HK-2 (cell line): ENCODE measurements around the gene ENKUR.
A peak's percentile ranks its signal among the peaks of the same experiment; 100 is the strongest.
"Not testable (repeated sequence)": the region's sequence is repeated elsewhere in the genome, so short reads cannot be mapped to it uniquely, and the experiment has no call there.

Experiments used
- DNase-seq: peaks from one replicate; pipeline ENCODE4 v3.0.0-alpha.2; 2018; ENCODE audit not compliant: unreplicated experiment

Gene ENKUR

DNA sequence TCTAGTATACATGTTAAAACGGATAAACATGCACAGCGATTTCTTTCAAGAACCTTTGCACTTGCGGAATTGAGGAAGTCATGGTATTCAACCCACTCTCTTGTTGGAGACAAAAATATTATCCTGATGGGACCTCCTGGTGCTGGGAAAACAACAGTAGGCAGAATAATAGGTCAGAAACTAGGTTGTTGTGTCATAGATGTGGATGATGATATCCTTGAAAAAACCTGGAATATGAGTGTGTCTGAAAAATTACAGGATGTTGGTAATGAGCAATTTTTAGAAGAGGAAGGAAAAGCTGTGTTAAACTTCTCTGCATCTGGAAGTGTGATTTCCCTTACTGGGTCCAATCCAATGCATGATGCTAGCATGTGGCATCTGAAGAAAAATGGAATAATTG is 7.3 kb upstream of the ENKUR start:
- DNase-seq: no peak

DNA sequence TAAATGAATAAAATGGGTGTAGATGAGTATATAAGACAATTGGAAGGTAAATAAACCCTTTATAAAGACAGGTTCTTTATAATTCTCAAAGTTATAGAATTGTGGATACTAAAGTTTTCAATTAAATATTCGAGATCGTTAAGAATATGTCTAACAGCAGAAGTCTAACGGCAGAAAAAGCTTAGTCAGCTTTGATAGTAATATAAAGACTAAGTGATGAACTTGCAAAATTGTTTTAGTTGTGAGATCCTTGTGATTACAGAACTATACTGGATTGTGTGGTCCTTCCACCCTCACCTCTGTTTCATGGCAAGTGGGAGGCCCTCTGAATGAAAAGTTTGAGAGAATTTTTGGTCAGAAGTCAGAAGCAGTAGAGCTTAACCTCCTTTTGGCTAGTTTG is 2.7 kb upstream of the ENKUR start:
- no peak for DNase-seq

DNA sequence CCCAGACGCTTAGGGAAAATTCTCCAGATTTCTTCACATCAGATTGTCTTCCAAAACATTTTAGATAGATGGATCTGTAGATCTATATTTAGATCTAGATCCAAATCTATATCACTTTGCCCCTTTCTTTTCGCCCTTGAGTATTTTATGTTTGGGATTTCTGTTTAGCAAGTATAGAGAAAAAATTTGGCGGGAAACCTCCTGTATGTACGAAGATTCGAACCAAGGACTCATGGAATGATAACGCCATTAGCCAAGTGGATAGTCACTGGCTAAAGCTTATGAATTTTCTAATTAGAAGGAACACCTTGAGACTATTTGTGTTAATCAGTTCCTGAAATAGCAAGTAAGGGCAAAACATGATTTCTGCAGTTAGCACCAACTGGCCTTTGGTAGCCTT is 1.7 kb upstream of the ENKUR start:
- DNase-seq: no peak

DNA sequence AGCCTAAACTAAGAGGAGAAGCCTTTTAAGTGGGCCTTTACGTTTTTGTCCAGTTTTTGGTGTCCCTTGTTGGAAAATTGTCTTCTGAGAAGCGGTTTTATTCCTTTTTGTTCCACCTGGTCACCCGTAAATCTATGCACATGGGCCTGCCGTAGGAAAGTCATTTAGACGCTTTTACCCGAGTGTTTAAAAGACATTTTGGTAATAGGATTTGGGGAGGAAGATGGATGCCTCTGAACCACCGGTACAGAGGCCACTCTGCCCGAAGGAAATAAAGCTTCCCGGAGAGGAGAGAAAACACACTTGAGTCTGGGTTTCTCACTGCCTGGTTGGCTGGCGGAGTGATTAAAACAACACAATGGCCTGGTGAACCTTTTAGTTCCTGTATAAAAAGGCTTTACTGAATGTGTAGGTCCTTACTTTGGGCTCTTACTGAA is 1.2 kb upstream of the ENKUR start:
- DNase-seq: peak; percentile 24

DNA sequence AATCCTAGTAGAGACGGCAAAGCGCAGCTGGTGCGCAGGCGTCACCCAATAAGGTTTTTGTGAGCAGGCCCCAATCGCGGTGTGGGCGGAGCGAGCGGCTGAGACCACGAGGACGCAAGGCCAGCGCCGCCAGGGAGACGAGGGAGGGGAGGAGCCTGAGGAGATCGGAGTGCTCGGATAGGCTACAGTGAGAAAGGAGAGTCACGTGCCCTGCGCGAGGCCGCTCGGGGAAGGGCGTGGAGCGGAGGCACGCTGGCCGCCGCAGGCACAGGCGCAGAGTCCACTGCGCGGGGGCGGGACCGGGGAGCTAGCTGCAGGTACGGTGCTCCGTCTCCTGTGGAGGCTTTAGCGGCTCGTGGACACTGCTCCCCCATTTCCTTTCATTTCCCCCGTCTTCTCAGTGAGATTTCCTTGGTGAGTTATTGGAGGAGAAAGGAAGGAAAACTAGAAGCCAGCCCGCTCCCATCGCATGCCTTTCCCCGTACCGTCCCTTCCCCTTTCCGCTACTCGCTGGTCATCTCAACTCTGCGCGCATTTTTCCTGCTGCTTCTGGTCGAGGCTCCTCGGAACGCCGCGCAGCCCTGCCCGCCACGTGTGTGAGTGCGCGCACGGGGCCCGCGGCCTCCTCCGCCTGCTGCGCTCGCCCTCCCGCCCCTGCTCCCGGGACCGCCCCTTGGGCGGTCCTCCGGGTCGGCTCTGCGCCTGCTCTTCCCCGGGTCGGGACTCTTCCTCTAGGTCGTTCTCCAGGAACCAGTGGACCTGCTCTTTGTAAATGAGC is 607 bp upstream of the ENKUR start, which contains the start of gene THNSL1:
Gene THNSL1 (plus strand): TSS at position 237 of the 778 bp plus-strand sequence. CDS start 6,612 bp downstream, outside the sequence.
- peak; percentile 93 for DNase-seq

DNA sequence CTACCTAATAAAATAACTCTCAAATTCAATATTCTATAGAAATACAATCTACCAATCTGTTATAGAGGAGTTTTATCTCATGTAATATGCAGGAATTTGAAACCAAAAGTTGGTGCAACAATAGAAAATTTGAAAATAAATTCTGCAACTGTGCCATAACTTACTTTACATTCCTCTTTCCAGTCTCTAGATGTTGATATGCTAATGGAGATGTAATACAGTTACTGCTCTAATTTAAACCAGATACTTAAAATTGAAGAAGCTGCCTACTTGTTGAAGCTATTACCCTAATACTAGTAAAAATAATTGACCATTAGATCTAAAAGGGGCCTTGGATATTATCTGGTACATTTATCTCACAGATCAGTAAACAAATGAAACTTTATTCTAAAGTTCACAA is 1.4 kb downstream of the ENKUR start:
- no peak for DNase-seq

DNA sequence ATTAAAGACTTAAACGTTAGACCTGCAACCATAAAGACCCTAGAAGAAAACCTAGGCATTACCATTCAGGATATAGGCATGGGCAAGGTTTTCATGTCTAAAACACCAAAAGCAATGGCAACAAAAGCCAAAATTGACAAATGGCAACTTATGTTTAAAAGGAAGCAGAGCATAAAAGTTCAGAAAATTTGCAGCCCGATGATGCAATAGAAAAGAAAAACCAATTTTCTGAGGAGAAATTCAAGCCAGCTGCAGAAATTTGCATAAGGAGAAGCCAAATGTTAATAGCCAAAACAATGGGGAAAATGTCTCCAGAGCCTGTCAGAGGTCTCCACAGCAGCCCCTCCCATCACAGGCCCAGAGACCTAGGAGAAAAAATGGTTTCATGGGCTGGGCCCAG is 4.4 kb downstream of the ENKUR start:
- DNase-seq: not testable (repeated sequence)

DNA sequence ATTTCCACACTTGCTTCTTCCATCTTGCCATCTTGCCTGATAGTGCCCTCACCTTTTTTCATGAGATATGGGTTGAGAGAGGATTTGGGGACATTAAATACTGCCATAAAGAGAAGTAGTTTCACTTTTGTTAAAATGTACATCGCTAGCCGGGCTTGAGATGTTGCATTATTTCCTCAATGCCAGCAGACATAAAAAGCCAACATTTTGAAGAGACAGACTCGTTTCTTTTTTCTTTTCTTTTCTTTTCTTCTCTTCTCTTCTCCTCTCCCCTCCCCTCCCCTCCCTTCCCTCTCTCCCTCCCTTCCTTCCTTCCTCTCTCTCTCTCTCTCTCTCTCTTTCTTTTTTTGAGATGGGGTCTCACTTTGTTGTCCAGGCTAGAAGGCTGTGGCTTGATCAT is 17.9 kb downstream of the ENKUR start:
- no peak for DNase-seq

DNA sequence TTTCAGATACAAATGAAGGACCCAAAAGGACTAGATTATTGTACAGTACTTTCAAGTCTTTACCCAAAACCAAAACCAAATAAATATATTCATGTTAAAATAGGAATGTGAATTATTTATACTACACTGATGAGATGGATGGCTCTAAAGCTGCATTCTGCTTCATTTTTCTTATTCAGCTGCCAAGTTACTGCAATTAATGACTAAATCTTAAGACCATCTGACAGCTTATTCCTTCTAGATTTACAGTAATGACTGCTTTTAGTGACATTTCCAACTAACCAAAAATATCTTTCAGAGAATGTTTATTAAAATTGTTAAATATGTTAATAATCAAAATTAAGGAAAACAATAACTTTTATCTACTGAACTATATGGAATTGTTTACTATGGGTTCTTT is 20.9 kb downstream of the ENKUR start:
- no peak for DNase-seq

DNA sequence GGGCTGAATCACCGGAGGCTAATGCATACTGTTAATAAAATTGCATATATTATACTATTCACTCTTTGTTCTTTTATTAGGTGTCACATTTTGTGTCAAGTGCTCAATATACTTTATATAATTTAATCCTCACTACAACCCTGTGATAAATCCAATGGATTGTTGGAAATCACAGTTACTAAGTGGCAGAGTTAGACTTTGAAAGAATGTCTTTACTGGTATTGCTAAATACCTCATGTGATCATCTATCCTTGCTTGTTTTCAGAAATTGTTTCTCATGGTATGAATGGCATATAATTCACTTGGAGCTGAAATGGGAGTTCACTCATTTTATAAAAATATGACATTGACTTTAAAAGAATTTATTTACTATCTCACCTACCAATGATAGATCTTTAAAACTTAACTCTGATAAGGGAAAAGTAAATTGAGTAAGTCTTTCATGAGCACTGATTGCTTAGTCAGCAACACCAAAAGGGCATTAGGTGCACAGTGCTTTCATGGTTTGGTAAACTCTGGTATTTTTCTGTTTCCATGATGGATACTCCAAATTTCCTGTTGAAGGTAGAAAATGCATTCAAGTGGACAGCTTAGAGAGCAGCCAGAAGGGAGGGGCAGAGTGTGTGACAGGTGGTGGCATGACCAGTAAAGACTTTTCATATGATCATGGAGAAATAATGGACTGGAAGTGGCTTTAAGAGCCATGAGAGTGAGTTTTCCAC is 22.6 kb downstream of the ENKUR start:
- DNase-seq: no peak

DNA sequence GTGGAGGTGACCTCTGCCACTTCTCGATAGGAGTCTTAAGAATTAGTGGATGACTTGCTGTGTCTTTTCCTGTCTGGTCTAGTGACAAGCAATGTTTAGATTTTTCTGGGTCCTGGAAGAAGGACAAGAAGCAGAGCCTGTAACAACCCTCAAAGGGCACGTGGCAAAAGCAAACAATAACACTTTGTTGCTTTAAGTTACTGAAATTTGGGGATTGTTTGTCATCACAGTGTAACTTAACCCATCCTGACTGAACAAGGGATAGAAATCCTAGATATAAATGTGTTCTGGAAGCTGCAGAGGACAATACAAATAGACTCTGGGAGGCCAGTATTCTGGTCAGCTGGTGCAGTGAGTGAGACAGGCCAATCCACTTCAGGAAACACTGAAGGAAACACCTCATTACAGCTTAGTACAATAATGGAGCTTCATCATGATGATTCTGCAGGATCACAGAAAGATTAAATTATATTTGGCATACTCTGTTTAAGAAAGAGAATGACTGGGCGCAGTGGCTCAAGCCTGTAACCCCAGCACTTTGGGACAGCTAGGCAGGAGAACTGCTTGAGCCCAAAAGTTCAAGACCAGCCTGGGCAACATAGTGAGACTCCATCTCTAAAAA is 23.3 kb downstream of the ENKUR start:
- no peak for DNase-seq

DNA sequence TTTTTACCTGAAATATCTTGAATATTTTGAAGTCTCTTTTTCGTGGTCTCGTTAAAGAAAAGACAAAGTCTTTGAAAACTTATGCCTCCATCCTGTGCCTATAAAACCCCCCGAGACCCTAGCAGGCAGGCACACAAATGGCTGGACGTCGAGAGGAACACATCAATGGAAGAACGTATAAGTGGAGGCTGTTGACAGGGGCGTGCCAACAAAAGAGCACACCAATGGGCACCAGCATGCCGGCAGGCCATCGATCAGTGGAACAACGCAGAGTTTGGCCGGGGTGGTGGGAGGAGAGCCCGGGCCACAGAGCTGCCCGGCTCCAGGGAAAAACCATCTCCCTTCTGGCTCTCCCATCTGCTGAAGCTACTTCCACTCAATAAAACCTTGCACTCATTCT is 24.7 kb downstream of the ENKUR start:
- no peak for DNase-seq

DNA sequence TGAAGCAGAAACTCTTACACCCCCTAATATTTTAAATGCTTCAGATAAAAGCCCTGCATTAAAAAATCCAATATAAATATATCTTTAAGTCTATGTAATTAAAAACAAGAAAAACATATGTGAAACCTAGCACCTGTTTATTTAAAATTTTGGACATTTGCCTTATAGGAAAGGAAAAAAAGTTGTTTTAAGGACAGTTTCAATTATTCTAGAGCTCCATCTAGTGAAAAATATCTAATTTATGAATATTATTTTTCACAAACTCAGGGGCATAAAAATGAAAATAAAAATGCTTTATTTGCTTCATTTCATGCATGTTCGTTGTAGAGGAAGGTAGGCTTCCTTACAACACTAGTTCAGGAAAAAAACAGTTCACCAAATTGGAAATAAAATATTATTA is 26.1 kb downstream of the ENKUR start:
- DNase-seq: no peak

DNA sequence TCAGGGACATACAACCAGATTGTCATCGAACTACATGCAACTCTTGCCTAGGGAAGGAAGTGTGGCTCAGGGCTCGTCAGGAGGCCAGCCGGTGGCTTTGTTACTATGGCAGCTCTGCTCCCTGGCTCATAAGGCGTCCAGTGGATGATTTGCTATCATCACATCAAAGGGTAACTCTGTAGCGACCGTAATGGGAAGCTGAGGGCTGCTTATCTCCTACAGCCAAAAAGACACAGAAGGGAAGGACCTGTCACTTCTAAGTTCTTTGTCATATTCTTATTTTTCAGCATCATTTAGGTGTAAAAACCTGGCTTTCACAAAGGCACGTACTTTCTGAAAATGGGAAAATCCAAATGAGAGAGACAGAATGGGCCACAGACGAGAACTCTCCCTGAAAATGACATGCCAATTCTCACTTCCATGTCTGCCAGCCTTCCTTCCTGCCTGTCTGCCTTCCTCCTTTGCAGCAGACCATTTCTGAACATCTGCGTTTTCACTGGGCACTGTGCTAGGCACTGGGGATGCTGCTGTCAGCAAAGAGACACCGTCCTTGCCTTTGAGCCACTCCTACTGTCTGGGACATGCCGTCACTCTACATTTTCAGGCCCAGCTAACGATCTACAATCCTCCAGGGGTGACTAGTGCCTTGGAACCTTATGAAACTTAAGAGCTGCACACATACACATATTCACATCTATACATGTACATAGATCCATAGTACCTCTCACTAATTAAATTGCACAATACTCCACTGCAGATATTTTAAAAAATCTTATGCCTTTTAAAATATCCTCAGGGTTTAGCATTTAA is 26.9 kb downstream of the ENKUR start:
- DNase-seq: no peak

DNA sequence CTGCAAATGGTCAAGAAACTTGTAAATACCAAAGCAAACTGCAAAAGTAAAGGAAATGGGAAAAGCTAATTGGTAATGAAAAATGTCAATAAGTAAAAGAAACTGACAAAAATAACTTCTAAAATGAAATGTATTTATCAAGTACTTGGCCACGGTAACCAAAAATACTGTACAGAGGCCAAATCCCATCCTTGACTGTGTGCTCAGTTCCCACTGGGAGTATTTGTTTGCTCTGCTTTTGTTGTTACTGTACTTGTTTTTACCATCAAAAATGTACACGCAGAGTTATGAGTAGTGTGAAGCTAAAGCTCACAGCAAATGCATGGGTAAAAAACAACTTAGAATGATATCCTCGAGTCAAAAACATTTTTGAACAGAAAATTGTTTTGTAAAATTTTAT is 31.1 kb downstream of the ENKUR start:
- DNase-seq: no peak

DNA sequence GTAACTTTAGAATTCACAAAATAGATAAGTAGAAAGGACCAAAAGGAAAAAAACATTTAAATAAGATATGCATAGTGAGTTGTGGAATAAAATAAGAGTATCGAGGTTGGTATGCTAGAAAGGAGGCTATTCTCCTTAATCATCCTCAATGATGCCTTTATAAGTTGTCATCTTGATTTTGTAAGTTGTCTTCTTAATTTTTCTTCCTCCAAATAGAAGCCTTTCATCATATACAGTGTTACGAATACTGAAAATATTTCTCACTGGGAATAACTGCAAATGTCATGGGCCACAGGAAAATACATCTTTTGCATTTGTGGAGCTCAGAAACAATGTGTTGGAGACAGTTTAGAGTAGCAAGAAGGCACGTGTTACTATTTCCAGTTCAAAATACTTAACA is 32.0 kb downstream of the ENKUR start:
- no peak for DNase-seq

DNA sequence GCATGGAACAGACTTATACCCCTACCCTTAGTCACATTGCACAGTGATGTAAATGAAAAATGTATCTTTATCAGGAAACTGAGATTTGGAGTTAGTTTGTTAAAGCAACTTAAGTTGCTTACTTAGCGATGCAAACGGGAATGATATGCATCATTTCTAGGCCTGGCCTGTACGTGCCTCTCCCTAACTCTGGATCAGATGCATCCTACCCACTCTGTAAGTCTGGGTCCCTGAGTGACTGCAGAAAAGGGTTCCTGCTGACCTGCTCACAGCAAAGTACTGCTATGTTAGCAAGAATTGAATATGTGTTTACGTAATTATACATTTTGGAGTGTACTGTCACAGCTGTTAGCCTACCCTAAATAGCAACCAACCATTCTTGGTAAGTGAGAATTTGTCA is 32.8 kb downstream of the ENKUR start:
- DNase-seq: no peak

DNA sequence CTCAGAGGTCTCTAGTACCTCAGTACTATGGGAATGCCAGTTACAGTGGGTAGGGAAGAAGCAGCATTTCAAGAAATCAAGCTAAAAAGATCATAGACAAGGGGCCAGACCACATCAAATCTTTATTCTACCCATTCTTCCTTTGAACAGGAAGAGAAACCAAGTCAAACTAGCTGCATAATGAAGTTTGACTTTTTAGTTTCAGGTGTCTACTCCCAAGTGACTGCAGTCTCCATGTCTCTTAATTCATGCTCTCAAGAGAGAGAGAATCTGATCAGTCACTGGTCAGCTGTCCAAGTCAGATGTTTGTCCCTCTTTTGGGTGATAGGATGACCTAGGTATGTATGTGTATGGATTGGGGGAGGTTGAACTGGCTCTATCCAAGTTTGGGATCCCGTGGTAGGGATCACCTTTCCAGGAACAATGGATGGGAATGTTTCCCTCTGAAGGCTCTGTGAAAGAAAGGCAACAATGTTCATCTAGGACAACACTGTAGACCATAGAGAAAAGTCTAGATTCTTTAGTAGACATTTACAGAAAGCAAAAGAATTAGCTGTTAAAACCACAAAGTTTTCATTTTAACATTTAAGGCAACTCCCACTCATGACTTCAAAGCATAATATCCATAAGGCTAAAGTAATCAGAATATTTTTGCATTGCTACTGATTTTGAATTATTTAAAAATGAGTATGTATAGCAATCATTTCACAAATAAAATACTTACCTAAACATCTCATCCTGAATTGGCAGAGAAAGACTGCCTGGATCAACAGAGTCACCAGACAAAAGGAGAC is 33.4 kb downstream of the ENKUR start:
- no peak for DNase-seq

DNA sequence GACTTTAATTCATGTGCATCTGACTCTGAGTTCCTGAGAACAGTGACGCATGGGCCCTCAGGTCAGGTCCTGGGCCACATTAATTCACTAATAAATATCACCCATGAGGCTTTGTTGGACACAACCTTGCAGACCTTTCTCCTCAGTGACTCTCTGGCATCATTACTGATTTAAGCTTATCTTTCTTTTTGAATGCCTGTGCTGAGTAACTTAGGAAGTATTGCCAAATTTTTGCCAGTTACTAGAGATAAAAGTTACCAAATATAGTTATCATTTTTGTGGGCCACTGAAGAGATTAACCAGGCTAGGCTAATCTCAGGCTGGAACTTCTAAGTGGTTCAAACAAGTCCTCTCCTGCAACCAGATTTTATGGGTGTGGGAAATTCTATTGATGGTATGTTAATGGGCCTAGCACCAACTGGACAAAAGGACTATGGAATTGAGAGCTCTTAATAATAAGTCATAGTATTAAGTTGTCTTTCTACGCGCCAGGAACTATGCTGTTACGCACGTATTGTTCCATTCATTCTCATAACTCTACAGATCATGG is 34.7 kb downstream of the ENKUR start:
- no peak for DNase-seq

DNA sequence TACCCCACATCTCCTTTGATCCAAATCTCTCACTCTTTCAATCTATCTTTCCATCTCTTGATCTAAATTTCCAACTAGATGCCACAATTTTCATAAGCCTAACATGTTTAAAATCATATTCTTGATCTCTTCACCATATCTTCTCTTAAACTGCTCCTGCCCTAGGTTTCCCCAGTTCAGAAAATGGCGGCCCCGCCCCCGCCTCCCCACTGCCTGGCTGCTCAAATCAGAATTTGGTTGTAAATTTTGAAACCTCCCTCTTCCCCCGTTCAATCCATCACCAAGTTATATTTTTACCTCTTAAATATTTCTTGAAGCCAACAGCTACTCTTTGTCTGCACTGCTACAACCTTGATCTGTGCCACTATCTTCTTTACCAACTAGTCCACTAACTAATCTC is 36.3 kb downstream of the ENKUR start:
- DNase-seq: no peak

DNA sequence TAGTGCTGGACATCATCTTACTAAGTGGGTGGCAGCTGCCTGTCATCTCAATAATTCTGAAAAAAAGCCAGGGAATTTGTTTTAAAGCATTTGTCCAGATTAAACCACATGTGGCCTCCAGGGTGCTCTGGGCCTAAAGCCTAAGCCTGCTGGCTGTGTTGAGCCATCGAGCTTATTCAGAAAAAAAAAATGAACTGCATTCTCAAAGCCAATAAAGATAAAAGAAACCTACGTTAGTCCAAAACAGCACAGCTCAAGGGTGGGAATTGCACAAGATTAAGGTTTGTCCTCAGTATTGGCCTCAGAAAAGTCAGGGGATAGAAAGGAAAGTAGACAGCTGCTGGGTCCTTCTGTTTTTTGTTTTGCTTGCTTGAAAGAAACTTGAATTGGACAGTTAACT is 41.0 kb downstream of the ENKUR start:
- no peak for DNase-seq
